Hematopoietic multipotent progenitor cell treated with erythropoietin and hydrocortisone succinate and interleukin-3 and kit ligand, for 6 days (in vitro differentiated cells): ENCODE results near the gene PXDN.
"Not testable (repeated sequence)": the region's sequence is repeated elsewhere in the genome, so short reads cannot be mapped to it uniquely, and the experiment has no call there.

Experiments used
- DNase-seq: peaks from one replicate; pipeline ENCODE4 v3.0.0-alpha.2; 2015

Gene PXDN

GRCh38 chr2:1740716-1741589 lies 3.4 kb downstream of the PXDN start:
- DNase-seq, result no peak

GRCh38 chr2:1739961-1740715 lies 4.2 kb downstream of the PXDN start:
- DNase-seq, result no peak

GRCh38 chr2:1739322-1739957 lies 4.9 kb downstream of the PXDN start:
- DNase-seq, result no peak

DNA sequence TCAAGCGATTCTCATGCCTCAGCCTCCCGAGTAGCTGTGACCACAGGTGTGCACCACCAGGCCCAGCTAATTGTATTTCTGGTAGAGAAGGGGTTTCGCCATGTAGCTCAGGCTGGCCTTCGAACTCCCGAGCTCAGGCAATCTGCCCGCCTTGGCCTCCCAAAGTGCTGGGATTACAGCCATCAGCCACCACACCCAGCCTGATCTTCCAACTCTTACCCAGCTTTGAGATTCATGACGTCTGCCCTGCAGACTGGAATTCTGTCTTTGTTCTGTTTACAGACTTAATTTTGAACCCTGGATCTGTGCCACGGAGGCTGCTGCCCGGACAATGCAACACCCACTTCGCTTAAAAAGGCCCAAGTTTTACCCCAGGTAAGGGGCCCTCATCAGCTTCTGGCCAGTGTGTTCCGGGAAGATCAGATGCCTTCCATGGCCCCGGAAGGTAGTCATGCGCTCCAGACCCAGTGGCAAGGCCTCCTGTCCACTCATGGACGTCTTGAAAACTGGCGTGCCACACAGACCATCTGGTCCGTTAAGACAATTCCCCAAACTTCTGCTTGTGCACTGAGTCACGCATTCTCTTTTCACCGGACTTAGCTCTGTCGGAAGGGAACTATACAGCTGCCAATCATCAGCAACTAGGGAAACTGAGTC lies 5.5 kb downstream of the PXDN start:
- DNase-seq, result no peak

- DNase-seq, result no peak
Observed at GRCh38 chr2:1738163-1738562, 6.2 kb downstream of the PXDN start.

DNA sequence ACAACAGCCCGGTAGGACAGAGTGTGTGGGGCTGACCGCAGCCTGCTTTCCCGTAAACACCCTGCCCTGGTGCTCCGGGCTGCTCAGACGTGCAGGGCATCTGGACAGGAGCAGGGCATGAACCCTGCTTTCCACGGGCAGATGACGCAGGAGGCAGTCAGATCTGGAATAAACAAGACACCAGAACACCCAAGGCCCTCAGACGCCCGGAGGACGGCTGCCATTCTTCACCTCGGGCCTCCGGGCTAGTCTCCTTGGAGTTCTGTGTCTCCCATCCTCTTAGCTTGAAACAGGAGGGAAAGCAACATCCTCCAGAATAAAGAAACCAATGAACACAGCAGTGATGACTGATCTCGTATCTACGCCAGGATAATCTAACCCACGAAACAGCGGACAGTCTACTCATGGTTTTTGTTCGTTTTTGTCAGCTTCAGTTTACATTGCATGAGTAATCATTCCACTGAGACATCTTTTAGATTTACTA lies 7.3 kb downstream of the PXDN start:
- DNase-seq, result no peak

GRCh38 chr2:1736045-1736444 lies 8.3 kb downstream of the PXDN start:
- DNase-seq, result no peak

- DNase-seq, result not testable (repeated sequence)
Observed at GRCh38 chr2:1733298-1733697, 11.0 kb downstream of the PXDN start.

- DNase-seq, result no peak
Observed at GRCh38 chr2:1731963-1732768, 12.1 kb downstream of the PXDN start.

DNA sequence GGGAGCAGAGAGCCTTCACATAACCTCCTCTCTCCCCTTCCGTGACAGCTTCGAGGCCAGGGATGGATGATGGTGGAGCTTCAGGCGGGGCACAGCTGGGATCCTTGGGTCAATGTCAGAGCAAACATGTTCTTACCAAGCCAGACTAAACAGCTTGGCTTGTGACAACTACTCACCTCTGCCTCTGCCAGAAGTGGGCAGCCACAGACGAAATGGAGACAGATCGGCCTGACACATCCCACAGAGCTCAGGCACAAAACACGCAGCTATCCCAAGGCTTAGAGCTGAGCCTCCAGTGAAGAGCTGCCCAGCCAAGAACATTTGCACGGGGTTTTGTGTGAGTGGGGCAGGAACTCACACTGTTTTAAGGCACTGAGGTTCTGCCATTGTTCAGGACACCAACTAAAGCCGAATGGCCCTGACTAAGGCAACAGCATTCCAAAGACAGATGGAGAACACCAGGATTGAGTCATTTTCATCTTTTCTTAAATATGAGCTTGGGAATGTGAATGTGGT lies 12.8 kb downstream of the PXDN start:
- no peak for DNase-seq

- DNase-seq, result no peak
Observed at GRCh38 chr2:1730015-1730927, 14.0 kb downstream of the PXDN start.

- DNase-seq, result no peak
Observed at GRCh38 chr2:1729242-1729641, 15.1 kb downstream of the PXDN start.

- no peak for DNase-seq
Observed at GRCh38 chr2:1728821-1729220, 15.5 kb downstream of the PXDN start.

- no peak for DNase-seq
Observed at GRCh38 chr2:1727796-1728474, 16.4 kb downstream of the PXDN start.

DNA sequence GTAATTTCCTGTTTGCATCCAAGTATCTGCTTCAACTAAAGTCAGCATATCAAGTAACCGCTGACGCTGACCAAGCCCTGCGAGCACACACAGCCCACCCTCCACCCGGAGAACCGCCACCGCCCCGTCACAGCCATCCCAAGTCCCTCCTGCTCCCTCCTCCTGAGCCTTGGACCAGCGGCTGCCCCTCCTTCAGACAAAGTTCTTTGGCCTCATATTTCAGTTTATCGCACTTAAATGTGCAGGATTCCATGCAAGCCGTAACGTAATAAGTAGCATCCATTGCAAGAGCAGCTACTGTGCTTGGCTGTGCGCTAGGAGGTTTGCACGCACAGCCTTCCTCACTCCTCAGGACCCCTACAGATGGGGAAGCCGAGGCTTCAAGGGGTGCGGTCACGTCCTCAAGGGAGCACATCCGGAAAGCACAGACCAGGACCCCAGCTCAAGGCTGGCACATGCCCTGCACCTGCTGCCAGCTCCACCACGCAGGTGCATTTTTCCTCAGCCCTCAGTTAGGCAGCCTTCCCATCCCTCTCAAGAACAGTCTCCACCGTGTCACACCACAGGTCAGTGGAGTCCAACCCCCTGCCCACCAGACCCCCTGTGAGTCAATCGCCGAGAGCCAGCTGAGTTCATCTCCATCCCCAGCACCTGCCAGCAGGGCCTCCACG lies 17.1 kb downstream of the PXDN start:
- DNase-seq, result no peak

DNA sequence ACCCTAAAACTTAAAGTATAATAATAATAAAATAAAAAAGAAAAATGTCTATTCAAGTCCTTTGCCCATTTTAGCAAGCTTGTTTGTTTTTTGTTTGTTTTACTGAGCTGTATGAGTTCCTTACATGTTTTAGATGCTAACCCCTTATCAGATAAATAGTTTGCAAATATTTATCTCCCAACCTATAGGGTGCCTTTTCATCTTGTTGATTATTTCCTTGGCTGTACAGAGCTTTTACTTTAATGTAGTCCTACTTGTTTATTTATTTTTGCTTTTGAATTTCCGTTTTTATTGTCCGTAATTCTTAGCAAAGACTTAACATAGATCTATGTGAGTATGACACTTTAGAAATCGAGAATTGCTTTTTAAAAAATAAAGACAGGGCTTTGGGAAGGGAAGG lies 17.8 kb downstream of the PXDN start:
- no peak for DNase-seq

GRCh38 chr2:1724351-1724750 lies 20.0 kb downstream of the PXDN start:
- not testable (repeated sequence) for DNase-seq

DNA sequence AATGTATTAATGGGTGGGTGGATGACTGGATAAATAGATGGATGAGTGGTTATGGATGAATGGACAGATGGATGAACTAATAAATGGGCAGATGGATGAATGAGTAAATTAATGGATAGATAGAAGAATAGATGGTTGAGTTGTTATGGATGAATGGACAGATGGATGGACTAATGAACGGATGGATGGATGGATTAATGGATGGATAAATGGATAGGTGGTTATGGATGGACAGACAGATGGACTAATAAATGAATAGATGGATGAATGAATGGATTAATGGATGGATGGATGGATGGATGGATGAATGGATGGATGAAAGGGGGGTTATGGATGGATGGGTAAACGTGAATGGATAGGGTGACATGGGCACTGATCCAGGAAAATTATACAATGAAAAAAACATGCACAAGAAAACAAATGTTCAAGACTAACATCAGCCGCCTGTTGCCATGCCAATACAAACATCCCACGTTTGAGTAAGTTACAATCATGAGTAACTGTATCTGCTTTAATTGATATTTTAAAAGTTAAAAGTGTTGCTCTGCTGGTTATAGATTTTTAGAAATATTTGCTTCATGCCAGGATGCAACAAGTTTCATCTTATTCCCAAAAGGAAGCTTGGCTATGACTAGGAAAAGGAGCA lies 20.8 kb downstream of the PXDN start:
- DNase-seq, result no peak

DNA sequence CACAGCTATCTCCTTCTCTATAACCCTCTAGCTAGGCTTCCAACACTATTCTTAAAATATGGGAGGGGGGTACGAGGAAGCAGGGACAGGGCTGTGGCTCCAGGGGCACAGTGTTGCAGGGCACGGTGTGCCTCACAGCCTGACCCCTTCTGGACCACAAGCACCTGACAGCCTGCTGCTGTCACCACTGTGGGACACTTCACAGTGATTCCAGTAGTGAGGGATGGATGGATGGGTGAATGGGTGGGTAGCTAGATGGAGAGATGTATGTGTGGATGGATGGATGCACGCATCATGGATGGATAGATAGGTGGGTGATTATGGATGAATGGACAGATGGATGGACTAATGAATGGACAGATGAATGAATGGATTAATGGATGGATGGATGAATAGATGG lies 21.6 kb downstream of the PXDN start:
- DNase-seq, result no peak
